Thyroid gland (tissue), 4 donors: Measurements from ENCODE around the gene SPATA24.

Experiments
- CTCF ChIP-seq, 6 experiments: fragments of 200-600 bp in 3 of 6; fragments of 450-650 bp in 3 of 6; sonication (generic) in 3 of 6; IDR thresholded peaks; one replicate each; pipeline ENCODE4 v1.5.1; 2016 to 2019; ENCODE audit warnings: antibody characterized with exemption in 6 of 6, mild to moderate bottlenecking in 2 of 6, inconsistent platforms in 1 of 6, moderate library complexity in 1 of 6
- POLR2A ChIP-seq, 2 donors: fragments of 450-650 bp; IDR thresholded peaks; one replicate each; pipeline ENCODE4 v1.6.1; 2017; ENCODE audit warnings: antibody characterized with exemption in 2 of 2, mild to moderate bottlenecking in 2 of 2, moderate library complexity in 1 of 2

DNA sequence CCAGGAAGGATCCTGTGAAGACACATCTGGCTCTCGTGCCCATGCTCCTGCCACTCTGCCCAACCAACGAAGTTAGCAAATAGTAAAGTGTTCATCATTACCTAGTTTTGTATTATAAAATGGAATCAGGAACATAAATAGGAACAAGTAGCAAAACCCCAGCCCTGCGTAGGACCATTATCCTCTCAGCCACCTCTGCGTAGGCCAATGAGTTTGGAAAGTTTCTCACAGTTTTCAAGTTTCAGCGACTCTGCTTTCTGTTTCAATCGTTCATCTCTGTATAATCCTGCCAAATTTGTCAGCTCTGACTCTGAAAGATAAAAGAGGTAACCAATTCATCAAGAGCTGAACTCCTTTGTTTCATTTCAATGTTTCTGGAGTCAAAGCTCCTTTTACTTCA lies 10.1 kb upstream of the SPATA24 start:
- TF ChIP-seq CTCF (IDR thresholded peaks at IDR 0.05) (no peak), POLR2A (IDR thresholded peaks at IDR 0.05) (no peak)
